Measurements from ENCODE around the gene ETV6.
A peak's percentile ranks its signal among the peaks of the same experiment; 100 is the strongest.

Gene ETV6

GRCh38 chr12:11648514-11649412 is 711 bp upstream of the ETV6 start:
- peak; percentile 73 for DNase-seq

- peak; percentile 46 for DNase-seq
These were observed 1.1 kb downstream of the ETV6 start for GRCh38 chr12:11650286-11651281.

GRCh38 chr12:11651381-11651780 is 1.9 kb downstream of the ETV6 start:
- no peak for DNase-seq

- peak; percentile 3 for DNase-seq
These were observed 2.3 kb downstream of the ETV6 start for GRCh38 chr12:11651785-11652184.

- DNase-seq = no peak
These were observed 3.0 kb downstream of the ETV6 start for GRCh38 chr12:11652351-11653040.

- no peak for DNase-seq
These were observed 3.8 kb downstream of the ETV6 start for GRCh38 chr12:11653215-11653753.

GRCh38 chr12:11654338-11654737 is 4.9 kb downstream of the ETV6 start:
- no peak for DNase-seq

GRCh38 chr12:11654802-11655201 is 5.3 kb downstream of the ETV6 start:
- no peak for DNase-seq

GRCh38 chr12:11655842-11656241 is 6.4 kb downstream of the ETV6 start:
- no peak for DNase-seq

- no peak for DNase-seq
These were observed 7.1 kb downstream of the ETV6 start for GRCh38 chr12:11656550-11656949.

GRCh38 chr12:11657511-11657910 is 8.0 kb downstream of the ETV6 start:
- no peak for DNase-seq

GRCh38 chr12:11658791-11659190 is 9.3 kb downstream of the ETV6 start:
- DNase-seq = no peak

GRCh38 chr12:11660624-11661023 is 11.2 kb downstream of the ETV6 start:
- DNase-seq = no peak

- DNase-seq = no peak
These were observed 12.1 kb downstream of the ETV6 start for GRCh38 chr12:11661491-11662089.

GRCh38 chr12:11662369-11662768 is 12.9 kb downstream of the ETV6 start:
- DNase-seq = no peak

GRCh38 chr12:11663130-11663529 is 13.7 kb downstream of the ETV6 start:
- DNase-seq = no peak

GRCh38 chr12:11664101-11664500 is 14.6 kb downstream of the ETV6 start:
- DNase-seq = no peak

GRCh38 chr12:11666131-11667050 is 16.9 kb downstream of the ETV6 start:
- DNase-seq = no peak

GRCh38 chr12:11667171-11667570 is 17.7 kb downstream of the ETV6 start:
- no peak for DNase-seq

- DNase-seq = no peak
These were observed 19.1 kb downstream of the ETV6 start for GRCh38 chr12:11668611-11669010.

GRCh38 chr12:11669348-11669747 is 19.9 kb downstream of the ETV6 start:
- DNase-seq = no peak
